ENCODE measurements around the gene TACC2. TPM values are rescaled to one million over a fixed set of nuclear protein-coding genes. Genes with fewer than 3 reads are reported as not detected.

Gene TACC2
- polyA plus RNA-seq, 4 donors: 27.9 to 58.2 (median 44.1) TPM

DNA sequence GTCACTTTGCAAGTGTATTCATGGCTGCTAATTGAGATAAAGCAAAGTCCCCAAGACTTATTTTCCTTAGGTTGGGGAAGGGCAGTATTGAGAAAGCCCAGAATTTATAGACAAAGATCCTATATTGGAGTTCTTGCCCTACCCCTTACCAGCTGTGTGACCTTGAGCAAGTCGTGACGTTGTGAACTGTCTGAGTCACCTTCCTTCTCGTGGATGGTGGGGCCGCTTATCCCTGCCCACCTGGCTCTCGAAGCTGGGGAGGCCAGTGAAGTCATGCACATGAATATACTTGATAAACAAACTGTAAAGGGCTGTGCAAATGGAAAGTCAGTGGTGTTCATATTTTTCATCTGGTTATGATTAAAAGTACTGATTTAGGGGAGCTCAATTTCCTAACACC is 127.4 kb downstream of the TACC2 start:
- DNase-seq (ENCODE audit: low read depth in 4 of 4, low spot score in 3 of 4): no peak

DNA sequence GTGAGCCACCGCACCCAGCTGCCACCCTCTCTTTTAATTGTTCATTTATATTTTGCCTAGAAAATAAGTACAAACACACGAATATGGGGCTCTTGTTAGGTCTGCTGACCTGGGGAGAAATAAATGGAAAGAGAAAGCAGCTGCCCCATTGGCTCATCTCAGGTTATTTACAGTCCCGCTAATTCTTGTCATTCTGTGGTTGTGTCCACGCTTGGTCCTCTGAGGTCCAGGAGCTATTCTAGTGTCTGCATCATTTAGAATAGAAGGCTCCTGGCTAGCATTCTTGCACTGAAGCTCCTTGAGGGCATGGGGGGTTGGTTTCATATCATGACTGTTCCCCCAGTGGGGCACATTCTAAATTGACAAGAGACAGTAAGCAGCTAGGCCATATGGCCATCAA is 128.5 kb downstream of the TACC2 start:
- DNase-seq (ENCODE audit: low read depth in 4 of 4, low spot score in 3 of 4): no peak

GRCh38 chr10:122120008-122120744 is 131.2 kb downstream of the TACC2 start:
- DNase-seq (ENCODE audit: low read depth in 4 of 4, low spot score in 3 of 4): no peak

DNA sequence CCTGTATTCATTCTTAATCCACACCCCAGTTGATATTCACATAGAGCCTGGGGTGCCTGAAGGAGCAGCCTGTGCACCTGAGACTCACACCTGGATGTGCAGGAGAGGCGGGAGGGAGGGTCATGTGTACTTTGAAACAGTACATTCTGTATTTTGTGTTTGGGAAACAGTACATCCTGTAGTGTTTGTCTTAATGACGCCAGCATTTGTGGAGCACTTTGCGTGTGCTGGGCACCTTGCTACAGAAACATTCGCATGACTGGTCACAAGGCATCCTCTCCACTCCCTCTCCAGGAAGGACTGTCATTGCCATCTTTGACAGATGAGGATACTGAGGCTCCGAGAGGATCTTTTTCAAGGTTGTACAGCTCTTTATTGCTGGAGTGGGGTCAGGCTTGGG is 132.1 kb downstream of the TACC2 start:
- no peak for DNase-seq (ENCODE audit: low read depth in 4 of 4, low spot score in 3 of 4)

DNA sequence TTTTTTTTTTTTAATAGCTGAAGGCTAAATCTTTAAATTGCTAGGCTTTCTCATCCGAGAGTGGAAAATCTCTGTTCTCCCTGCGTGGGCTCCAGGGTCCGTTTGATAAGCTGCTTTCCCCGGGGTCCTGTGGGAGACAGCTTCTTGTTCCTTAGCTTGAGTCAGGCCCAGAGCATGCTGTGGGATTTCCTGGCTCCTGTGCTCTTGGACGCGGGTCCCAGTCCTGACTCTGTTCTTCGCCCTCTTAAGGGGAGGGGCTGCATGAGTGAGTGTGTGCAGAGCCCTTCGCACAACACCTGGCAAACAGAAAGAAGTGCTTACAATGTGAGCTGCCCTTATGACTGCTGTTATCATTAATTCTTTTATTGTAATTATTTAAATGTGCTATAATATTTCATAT is 133.5 kb downstream of the TACC2 start:
- no peak for DNase-seq (ENCODE audit: low read depth in 4 of 4, low spot score in 3 of 4)

GRCh38 chr10:122123186-122123585 is 134.2 kb downstream of the TACC2 start:
- DNase-seq (ENCODE audit: low read depth in 4 of 4, low spot score in 3 of 4): no peak

DNA sequence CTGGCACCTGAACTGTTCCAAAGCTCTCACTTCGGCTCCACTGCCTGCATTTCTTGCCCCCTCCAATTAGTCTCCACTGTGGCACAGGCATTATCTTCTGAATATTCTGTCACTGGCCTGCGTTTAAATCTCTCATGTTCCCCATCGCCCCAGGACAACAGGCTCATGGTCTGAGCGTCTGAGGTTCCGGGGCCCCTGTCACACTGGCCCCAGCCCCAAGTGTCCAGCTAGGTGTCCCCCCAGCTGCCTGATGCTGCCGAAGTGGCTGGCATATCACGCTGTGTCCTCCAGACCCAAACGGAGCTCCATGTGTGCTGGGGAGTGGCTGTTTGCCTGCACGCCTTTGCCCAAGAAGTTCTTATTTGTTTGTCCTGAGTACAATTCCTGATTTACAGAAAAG is 135.4 kb downstream of the TACC2 start:
- no peak for DNase-seq (ENCODE audit: low read depth in 4 of 4, low spot score in 3 of 4)

GRCh38 chr10:122124808-122125207 is 135.8 kb downstream of the TACC2 start:
- DNase-seq (ENCODE audit: low read depth in 4 of 4, low spot score in 3 of 4): no peak

GRCh38 chr10:122126763-122127659 is 138.0 kb downstream of the TACC2 start:
- DNase-seq (ENCODE audit: low read depth in 4 of 4, low spot score in 3 of 4): no peak

GRCh38 chr10:122127943-122128342 is 139.0 kb downstream of the TACC2 start:
- no peak for DNase-seq (ENCODE audit: low read depth in 4 of 4, low spot score in 3 of 4)

GRCh38 chr10:122128357-122128756 is 139.4 kb downstream of the TACC2 start:
- DNase-seq (ENCODE audit: low read depth in 4 of 4, low spot score in 3 of 4): no peak

- no peak for DNase-seq (ENCODE audit: low read depth in 4 of 4, low spot score in 3 of 4)
Measured at GRCh38 chr10:122130474-122131110, 141.6 kb downstream of the TACC2 start.

- no peak for DNase-seq (ENCODE audit: low read depth in 4 of 4, low spot score in 3 of 4)
Measured at GRCh38 chr10:122132331-122132755, 143.4 kb downstream of the TACC2 start.

DNA sequence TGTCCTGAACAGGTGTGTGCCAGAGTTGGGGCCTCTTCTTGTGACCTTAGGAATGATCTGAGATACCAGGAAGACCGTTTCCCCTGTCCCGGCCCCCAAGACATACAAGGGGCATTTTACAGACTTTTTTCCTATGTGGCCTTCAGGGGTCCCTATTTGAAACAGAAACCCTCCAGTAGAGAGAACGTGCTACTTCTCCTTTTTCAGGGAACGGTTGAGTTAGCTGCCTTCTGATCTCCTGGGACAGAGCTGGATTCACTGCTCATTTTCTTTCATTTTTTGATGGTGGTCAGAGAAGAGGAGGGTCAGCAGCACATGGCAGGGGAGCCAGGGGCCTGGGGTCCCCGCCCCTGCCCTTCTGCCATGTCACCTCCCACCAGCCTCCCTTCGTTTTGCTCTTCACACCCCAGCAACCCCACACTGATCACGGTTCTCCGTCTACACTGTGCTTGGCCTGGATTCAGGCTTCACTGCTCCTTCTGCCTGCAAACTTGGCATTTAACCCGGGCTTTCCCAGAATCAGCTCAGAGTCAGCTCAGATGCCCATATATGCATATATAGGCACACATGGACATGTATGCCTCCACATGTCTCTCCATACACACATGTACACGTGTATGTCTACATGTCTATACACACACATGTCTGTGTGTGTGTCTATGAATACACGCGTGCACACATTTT is 144.1 kb downstream of the TACC2 start:
- DNase-seq (ENCODE audit: low read depth in 4 of 4, low spot score in 3 of 4): no peak

GRCh38 chr10:122135251-122136025 is 146.5 kb downstream of the TACC2 start:
- DNase-seq (ENCODE audit: low read depth in 4 of 4, low spot score in 3 of 4): no peak

GRCh38 chr10:122138831-122139625 is 150.1 kb downstream of the TACC2 start:
- DNase-seq (ENCODE audit: low read depth in 4 of 4, low spot score in 3 of 4): no peak

- no peak for DNase-seq (ENCODE audit: low read depth in 4 of 4, low spot score in 3 of 4)
Measured at GRCh38 chr10:122139627-122140170, 150.7 kb downstream of the TACC2 start.

DNA sequence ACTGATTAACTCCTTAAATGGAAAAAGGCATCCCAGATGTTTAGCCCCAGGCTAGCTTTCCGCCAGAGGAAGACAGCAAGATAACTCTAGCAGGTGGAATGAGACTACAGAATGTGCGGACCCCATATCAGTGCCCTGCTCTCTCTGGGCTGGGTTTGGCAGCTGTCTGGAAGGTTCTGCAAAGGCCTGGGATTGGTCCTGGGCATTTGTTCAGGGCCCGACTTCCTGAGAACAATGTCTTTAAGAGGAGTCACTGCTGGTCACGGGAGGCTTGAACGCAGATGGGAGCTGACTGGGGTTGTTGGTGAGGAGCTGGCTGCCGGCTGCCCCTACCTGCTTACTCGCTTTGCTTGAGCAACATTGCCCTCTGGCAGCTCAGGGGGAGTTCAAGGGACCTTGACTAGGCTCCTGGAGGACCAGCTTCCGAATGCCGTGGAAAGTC is 151.5 kb downstream of the TACC2 start:
- no peak for DNase-seq (ENCODE audit: low read depth in 4 of 4, low spot score in 3 of 4)

Measured in left renal pelvis (tissue), 4 donors.